ENCODE results near the gene METTL4.

GRCh38 chr18:2515171-2515787 lies 56.0 kb downstream of the METTL4 start:
- TF ChIP-seq CTCF (IDR thresholded peaks at IDR 0.05 in 2 of 3, conservative IDR thresholded peaks at IDR 0.05 in 1 of 3; ENCODE audit: borderline replicate concordance in 1 of 3, insufficient read depth in 1 of 3, low read depth in 2 of 3, low read length in 2 of 3) (no peak), EZH2phosphoT487 (IDR thresholded peaks at IDR 0.05; ENCODE audit: borderline replicate concordance) (no peak), MAX (IDR thresholded peaks at IDR 0.05) (no peak), POLR2A (IDR thresholded peaks at IDR 0.05; ENCODE audit: borderline replicate concordance, extremely low read depth, insufficient read depth, insufficient read length) (no peak), RAD21 (IDR thresholded peaks at IDR 0.05; ENCODE audit: low read depth) (no peak), POLR2AphosphoS5 (IDR thresholded peaks at IDR 0.05; ENCODE audit: low read depth, low read length) (no peak)
- TF ChIP-seq, protein P1, sequence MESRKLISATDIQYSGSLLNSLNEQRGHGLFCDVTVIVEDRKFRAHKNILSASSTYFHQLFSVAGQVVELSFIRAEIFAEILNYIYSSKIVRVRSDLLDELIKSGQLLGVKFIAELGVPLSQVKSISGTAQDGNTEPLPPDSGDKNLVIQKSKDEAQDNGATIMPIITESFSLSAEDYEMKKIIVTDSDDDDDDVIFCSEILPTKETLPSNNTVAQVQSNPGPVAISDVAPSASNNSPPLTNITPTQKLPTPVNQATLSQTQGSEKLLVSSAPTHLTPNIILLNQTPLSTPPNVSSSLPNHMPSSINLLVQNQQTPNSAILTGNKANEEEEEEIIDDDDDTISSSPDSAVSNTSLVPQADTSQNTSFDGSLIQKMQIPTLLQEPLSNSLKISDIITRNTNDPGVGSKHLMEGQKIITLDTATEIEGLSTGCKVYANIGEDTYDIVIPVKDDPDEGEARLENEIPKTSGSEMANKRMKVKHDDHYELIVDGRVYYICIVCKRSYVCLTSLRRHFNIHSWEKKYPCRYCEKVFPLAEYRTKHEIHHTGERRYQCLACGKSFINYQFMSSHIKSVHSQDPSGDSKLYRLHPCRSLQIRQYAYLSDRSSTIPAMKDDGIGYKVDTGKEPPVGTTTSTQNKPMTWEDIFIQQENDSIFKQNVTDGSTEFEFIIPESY (IDR thresholded peaks at IDR 0.05; ENCODE audit: extremely low read depth, insufficient replicate concordance, low read length): no peak
